Stimulated activated CD4-positive, alpha-beta T cell treated with anti-CD3 and anti-CD28 coated beads, Interleukin-4, amount 100 ng/mL, for 48 hours (primary cell): Measurements from ENCODE around the gene DOK7.

Source experiments
- DNase-seq, 2 donors: peaks; one replicate each; pipeline ENCODE4 v3.0.0-alpha.2; 2020; ENCODE audit warnings: low read depth in 2 of 2

Gene DOK7

DNA sequence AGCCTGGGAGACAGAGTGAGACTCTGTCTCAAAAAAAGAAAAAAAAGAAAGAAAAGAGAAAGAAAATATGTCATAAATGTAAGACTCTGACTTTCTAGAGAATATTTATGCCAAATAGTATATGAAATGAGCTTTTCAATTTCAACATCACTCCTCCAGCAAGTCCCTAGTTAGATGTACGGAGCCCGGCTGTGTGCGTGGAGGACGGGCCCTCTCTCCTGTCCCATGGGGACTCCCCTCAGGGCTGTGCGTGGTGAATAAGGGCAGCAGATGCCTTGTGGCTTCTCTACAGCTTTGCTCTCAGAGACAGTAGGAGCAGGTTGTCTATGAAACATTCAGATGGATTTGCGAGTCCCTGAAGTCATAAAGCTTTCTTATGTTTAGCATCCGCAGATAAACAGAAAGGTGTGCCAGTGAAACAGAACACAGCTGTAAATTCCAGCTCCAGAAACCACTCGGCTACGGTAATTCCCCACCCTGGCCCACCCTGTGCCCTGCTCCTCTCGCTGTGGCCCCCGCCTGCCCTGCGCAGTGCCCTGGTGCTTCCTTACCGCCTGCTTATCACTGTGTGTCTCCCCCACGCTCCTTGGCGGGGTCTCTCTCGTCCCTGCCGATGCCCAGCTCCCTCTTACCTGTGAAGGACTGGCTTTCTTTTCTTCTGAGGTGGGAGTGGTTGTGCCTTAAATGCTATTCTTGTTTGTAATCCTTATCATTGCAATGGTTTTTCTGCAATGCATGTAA, 35.2 kb upstream of the DOK7 start:
- DNase-seq, result no peak

- DNase-seq, result no peak
Measured at GRCh38 chr4:3429651-3430050, 33.5 kb upstream of the DOK7 start.

- DNase-seq, result no peak
Measured at GRCh38 chr4:3430524-3430923, 32.6 kb upstream of the DOK7 start.

GRCh38 chr4:3431446-3431993, 31.6 kb upstream of the DOK7 start:
- no peak for DNase-seq

GRCh38 chr4:3432381-3432790, 30.7 kb upstream of the DOK7 start:
- no peak for DNase-seq

GRCh38 chr4:3433138-3433869, 29.8 kb upstream of the DOK7 start:
- no peak for DNase-seq

DNA sequence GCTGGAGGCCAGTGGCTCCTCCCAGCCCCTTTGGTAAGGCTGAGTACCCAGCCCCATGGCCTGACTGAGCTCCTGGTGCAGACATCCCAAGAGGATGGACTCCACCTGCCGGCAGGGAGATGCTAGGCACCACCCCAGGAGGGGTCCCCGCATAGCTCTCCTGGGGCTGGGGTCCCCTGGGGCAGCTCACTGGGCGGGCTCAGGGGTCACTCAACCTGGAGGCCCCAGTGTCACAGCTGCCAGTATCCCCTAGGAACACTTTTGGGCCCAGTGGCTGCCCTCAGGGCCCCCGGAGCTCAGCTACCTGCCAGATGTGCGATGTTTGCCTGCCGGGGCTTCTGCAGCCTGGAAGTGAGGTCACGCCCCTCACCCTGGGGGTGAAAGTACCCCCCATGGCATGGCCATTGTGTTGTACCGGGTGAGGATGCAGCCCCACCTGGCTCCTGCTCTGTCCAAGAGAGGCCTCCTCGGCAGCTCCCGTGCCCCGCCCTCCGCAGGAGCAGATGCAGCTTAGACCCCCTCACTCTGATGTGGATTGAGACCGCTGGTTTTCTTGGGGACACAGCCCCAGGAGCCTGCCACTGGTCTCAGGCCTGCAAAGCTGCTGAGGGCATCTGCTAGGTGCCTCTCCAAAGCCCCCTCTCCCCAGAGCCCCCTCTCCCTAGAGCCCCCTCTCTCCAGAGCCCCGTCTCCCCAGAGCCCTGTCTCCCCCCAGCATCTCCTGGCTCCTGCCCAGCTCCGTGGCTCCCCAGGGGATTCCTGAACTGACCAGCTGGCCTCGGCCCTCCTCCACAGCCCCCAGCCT, 28.0 kb upstream of the DOK7 start:
- DNase-seq, result no peak

DNA sequence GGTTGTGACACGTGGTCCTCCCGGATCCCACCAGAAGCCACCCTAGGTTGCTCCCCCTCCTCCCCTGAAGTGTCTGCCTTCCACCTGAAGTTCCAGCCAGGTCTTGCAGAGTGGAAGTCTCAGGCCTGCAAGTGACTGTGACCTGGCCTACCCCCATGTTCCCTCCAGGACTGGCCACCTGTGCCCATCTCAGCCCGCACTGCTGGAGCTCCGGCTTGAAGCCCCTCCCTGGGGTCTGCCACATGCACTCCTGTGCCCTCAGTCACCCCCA, 27.5 kb upstream of the DOK7 start:
- DNase-seq, result no peak

- DNase-seq, result no peak
Measured at GRCh38 chr4:3436048-3436797, 26.9 kb upstream of the DOK7 start.

- DNase-seq, result peak in 1 of 2 donors; percentile 12
Measured at GRCh38 chr4:3436798-3437581, 26.1 kb upstream of the DOK7 start.

- no peak for DNase-seq
Measured at GRCh38 chr4:3437582-3437936, 25.5 kb upstream of the DOK7 start.

GRCh38 chr4:3437998-3438846, 24.9 kb upstream of the DOK7 start:
- DNase-seq, result no peak

- no peak for DNase-seq
Measured at GRCh38 chr4:3438847-3439180, 24.3 kb upstream of the DOK7 start.

DNA sequence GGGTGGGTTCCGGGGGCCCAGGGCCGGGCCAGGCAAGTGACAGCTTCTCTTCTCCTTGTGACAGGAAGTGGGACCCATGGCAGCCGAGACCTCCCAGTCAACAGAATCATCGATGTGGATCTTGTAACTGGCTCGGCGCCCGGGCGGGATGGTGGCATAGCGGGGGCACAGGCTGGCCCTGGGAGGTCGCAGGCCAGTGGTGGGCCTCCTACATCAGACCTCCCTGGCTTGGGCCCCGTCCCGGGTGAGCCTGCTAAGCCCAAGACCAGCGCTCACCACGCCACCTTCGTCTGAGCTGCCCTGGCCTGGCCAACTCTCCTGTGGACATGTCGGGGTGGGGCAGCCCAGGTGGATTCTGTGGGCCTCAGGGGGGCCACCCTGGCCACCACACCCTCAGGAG, 23.7 kb upstream of the DOK7 start:
- DNase-seq, result no peak

DNA sequence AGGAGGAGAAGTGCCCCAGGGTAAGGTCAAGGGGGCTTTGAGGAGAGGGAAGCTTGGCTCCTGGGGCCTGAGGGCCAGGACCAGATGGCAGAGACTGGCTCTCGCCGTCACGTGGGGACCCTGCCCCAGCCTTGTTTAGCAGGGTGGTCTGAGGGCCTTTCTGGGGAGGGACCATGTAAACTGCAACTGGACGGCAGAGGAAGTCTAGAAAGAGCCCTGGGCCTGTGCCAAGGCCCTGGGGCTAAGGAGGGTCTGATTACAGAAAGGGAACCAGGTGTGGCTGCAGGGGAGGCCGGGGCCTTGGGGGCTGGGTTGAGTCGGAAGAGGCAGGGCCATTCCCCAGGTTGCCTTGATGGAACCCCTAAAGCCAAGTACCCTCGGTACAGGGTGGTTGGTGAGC, 23.1 kb upstream of the DOK7 start:
- no peak for DNase-seq

- no peak for DNase-seq
Measured at GRCh38 chr4:3440979-3441500, 22.1 kb upstream of the DOK7 start.

DNA sequence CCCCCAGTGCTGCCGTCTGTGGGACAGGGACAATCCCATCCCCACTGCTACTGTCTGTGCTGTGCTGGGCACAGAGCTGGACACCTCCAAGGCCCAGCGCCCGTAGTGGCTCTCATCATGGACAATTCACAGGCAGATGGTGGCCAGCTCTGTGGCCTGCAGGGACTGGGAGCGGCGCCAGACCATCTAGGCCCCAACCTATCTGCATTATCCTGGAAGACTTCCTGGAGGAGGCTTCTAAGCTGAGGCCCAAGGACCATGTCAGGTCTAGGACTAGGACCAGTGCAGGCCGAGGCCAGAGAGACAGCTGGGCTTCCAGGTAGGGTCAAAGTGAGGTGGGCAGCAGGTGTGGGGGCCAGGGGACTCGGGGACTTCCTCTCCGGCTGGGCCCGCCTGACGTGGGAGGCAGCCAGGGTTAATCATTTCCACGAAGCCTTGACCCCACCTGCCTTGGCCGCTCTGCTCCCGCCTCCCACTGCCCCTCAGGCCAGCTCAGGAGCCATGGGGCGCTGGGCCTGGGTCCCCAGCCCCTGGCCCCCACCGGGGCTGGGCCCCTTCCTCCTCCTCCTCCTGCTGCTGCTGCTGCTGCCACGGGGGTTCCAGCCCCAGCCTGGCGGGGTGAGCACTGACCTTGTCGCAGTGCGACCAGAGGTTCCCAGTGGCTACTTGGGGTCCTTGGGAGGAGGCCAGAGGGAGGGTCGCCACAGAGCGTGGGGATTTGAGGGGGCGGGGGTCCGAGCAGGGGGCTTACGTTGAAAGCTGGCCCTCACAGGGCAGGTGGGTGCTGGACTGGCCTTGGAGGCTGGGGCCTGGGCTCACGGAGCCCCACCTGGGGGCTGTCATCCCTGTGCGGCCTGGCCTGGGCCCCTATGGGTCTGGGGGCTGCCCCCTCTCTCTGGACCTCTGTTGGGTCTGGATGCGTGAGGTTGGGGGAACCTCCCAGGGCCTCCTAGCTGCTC, 21.3 kb upstream of the DOK7 start, which contains the start of gene HGFAC:
Gene HGFAC, plus strand, starts transcription at position 468 of the 959 bp plus-strand sequence. Its CDS starts 34 bp downstream, at position 502.
- DNase-seq, result no peak

DNA sequence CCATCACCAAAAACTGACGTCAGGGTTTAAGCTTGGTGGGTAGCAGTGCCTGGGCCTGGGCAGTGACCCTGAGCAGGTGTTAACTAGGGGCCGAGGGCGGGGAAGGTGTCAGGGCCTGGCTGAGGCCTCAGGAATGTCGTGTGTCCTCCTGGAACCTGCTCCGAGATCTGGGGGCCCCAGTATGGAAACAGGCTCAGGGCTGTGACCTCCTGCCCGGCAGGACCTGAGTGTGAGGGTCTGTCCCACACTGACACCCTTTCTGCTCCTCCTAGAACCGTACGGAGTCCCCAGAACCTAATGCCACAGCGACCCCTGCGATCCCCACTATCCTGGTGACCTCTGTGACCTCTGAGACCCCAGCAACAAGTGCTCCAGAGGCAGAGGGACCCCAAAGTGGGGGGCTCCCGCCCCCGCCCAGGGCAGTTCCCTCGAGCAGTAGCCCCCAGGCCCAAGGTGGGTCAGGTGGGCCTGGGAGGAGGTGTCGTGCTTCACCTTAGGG, 20.6 kb upstream of the DOK7 start:
- no peak for DNase-seq
